Fibroblast of skin of abdomen (primary cell): Measurements from ENCODE around the gene C12orf76. TPM values are rescaled to one million over a fixed set of nuclear protein-coding genes. Genes with fewer than 3 reads are reported as not detected.
"Not testable (repeated sequence)": the region's sequence is repeated elsewhere in the genome, so short reads cannot be mapped to it uniquely, and the experiment has no call there.

Experiments used
- DNase-seq: peaks from one replicate; pipeline ENCODE4 v3.0.0-alpha.2; 2013
- polyA plus RNA-seq, 2 experiments: library from polyadenylated mRNA; unstranded; fragments of 120-200 nt; gene quantifications; one replicate each; pipeline ENCODE4 v1.2.1, GENCODE V29; 2013; ENCODE audit not compliant: insufficient read length in 2 of 2

Gene C12orf76, protein sequence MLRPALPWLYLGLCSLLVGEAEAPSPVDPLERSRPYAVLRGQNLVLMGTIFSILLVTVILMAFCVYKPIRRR
- polyA plus RNA-seq (2013, experiment 1 of 2; ENCODE audit: insufficient read length), result 9.4 TPM
- polyA plus RNA-seq (2013, experiment 2 of 2; ENCODE audit: insufficient read length), result 9.0 TPM

DNA sequence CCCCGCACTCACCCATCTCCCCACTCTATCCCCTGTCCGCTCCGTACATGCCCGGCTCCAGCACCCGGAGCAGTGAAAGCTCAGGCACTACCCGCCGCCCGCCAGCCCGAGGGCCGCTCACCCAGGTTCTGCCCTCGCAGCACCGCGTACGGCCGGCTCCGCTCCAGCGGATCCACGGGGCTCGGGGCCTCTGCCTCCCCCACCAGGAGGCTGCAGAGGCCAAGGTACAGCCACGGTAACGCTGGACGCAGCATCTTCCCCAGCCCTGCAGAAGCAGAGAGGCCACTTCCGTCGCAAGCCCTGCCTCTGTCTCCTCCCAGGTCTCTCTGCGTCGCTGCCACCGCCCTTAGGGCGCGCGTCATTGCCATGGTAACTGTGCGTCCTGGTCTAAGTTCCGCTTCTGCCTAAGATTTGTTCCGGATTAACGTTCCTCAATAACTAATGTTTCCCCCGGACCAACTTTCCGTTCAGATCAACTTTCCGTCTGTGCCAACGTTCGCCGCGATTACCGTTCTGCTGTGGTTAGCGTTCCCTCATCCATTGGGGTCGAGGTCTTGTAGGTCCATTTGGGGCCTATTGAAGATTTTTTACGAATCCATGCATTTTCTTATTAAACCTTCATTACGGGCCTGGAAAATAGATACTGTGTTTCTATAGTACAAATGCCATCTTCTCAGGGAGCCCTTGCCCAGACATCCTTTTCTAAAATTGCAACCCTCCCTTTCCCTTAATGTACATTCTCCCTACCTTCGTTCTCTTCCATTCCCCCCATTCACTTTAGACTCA is at the start of gene C12orf76:
Gene C12orf76, minus strand, starts transcription at position 281 of the 786 bp plus-strand sequence. Its CDS starts 27 bp downstream, at position 254.
- DNase-seq, result peak; percentile 96

DNA sequence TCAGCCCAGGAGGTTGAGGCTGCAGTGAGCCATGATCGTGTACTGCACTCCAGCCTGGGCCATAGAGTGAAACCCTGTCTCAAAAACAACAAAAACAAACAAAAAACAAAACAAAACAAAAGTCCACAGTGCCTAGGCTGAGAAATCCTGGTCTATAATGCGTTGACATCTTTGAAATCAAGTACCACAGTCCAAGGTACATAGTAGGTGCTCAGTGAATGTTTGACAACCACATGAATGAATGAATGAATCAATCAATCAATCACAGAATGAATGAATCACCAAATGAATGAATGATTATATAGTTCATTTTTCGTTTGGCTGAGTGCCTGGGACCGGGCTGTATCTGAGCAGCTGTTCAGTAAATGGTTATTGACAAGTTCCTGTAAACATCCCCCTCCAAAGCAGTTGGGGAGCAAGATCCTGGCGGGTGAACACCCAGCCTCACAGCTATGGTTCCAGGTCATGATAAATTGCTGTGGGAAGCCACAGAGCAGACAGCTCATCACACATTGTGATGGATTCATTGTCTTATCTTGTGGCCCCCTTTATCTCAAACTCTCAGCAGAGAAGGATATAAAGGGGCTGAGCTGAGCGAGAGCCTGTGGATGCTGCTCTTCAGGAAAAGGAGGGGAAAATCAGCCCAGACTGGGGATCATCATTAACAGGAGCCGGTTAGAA is 45.4 kb upstream of the C12orf76 start:
- DNase-seq, result no peak

DNA sequence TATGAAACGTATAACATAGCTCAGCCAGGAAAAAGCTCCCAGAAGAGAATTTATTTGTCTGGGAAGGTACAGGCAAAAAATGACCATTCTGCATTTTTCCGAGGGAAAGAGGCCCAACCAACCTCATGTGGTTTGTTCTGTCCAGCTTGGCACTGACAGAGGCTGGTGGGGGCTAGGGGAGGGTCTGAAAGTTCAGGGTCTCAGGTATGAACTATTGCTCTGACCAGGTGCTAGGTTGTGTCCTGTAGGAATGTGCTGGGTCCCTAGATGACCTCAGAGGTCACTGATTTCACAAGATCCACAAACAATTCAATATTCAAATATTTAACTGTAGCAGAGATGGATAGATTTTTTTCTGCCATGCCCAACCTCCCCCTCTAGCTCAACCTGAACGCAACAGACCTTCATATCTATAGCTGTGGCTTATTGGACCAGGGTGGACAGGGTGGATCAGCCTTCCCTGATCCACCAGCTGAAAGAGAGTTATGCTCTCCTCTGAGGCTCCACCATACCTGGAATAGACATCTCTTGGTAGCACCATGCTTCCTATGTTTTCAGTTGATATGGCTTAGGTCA is 42.9 kb upstream of the C12orf76 start:
- DNase-seq, result no peak

DNA sequence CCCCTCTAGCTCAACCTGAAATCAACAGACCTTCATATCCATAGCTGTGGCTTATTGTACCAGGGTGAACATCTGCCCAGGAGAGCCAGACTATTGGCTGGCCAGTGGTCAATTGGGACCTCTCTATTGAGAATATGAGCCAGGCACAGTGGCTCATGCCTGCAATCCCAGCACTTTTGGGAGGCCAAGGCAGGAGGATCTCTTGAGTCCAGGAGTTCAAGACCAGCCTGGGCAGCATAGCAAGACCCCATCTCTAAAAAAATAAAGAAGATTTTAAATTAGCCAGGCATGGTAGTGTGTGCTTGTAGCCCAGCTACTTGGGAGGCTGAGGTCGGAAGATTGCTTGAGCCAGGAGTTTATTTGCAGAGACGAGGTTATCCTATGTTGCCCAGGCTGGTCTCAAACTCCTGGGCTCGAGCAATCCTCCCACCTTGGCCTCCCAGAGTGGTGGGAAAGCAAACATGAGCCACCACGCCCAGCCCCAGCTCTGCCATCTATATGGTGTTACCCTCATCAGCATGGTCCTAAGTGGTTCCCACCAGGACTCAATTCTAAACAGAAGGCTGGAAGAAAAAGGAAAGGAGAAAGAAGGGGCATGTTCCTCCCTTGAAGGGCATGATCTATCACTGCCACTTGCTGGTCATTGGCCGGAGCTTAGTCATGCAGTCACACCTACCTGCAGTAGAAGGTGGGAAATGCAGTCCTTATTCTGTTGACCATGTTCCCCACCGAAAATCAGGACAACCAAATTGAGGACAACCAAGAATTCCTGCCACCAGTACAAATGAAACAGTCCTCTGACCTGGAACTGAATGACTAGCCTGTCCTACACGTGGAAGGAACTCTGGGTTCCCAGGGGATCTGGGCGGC is 42.2 kb upstream of the C12orf76 start:
- no peak for DNase-seq

DNA sequence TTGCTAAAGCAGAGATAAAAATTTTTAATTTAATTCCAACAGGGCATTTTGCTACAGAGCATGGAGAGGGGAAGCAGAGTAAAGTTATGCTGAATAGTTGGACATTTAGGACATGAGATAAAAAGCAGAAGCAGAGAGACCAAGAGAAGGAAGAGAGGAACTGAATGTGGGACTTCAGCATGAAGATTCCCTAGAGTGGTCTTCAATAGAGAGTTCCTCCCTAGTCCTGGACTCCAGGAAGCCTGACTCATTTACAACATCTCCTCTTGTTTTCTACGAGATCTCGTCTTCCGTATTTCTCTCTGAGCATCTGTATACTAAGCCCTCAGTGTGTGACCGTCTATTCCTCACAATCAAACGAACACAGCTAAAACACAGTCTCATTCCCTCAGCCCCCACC is 40.6 kb upstream of the C12orf76 start:
- DNase-seq, result no peak

DNA sequence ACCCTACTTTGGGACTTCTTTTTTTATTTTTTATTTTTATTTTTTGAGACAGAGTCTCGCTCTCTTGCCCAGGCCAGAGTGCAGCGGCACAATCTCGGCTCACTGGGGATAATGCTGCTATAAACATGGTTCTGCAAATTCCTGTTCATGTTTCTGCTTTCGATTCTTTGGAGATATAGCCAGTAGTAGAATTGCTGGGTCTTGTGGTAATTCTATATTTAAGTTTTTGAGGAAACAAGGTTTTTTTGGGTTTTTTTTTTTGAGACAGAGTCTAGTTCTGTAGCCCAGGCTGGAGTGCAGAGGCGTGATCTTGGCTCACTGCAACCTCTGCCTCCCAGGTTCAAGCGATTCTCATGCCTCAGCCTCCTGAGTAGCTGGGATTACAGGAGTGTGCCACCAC is 39.9 kb upstream of the C12orf76 start:
- not testable (repeated sequence) for DNase-seq

DNA sequence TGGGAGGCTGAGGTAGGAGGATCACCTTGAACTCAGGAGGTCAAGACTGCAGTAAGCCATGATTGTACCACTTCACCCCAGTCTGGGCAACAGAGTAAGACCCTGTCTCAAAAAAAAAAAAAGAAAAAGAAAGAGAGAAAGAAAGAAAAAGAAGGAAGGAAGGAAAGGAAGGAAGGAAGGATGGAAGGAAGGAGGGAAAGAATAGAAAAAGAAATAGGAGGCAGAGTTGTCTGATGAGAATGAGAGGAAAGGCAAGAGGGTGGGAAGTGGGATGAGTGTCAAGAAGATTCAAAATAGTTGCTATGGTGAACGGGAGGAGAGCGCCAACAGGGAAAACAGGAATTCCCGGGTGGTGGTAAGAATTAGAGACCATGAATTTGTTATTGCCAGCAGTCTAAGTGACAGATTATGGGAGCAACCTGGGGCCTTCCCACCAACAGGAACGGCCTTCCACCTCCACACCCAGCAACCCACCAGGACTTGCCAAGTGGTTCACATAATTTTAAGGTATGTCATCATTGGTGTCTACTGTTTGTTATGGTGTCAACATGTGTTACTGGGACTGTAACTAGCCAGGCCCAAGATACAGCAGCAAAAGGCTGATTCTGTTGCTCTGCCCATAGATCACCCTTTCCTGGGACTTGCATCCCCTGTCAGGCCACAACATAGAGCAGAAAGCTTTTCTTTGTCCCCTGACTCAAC is 36.1 kb upstream of the C12orf76 start:
- DNase-seq, result no peak

DNA sequence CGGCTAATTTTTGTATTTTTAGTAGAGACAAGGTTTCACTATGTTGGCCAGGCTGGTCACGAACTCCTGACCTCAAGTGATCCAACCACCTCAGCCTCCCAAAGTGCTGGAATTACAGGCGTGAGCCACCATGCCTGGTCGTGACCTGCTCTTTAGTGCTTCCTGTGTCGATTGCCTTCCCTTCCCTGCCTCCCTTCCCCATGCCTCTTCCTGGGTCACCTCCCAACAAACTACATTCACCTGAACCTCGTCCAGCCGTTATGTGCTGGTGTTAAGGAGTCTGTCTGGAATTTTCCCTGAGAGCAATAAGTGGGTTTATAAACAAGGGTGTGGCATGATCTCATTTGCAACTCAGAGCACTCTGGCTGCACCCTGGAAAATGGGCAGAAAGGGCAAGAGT is 32.1 kb upstream of the C12orf76 start:
- no peak for DNase-seq

DNA sequence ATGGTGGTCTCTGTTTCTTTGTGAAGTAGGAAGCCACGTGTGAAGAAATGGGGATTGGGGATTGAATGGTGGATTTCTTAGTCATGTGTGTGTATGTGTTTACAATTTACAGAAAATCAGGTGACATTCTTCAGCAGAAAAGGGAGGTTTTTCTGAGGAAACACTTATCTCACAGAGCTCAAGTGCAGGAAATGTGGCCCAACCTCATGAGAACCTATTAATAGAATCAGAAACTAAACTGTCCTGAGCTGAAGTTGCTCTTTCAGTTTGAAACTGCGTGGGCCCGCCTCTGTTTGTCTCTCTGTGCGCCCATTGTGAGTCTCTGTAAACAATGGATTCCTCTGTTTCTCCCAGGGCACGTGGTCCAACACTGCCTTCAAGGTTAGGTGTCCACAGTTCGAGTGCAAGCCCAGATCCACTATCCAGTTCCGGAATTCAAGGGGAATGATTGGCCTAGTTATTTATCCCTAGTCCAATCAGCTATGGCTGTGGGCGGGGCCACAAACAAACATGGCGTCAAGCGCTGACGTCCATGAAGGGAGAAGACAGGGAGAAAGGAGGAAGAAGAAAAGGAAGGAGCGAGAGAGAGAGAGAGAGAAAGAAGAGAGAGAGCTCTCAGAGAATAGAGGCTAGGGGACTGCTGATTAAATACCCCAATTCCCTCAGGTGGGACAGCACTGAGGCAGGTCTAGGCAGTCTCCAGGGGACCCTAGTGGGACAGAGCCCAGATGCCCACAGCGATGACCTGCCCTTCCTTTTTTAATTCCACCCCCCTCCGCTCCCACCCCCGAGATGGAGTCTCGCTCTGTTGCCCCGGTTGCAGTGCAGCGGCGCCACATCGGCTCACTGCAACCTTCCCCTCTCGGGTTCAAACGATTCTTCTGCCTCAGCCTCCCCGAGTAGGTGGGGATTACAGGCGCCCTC is 31.4 kb upstream of the C12orf76 start:
- DNase-seq, result no peak

DNA sequence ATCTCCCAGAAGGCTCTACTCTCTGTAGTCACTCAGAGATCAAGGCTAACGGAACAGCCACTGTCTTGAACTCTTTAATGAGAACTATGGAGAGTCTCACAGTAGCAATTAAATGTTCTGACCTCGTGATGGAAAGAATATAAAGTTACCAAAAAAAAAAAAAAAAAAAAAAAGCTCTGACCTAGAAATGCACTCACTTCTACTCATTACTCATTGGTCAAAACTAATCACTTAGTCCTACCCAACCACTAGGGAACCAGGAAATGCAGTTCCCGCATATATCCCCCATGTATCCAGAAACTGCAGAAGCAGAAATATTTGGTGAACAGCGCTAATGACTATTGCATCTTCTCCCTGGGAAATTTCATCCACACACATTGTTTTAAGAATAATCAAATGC is 29.5 kb upstream of the C12orf76 start:
- DNase-seq, result no peak

DNA sequence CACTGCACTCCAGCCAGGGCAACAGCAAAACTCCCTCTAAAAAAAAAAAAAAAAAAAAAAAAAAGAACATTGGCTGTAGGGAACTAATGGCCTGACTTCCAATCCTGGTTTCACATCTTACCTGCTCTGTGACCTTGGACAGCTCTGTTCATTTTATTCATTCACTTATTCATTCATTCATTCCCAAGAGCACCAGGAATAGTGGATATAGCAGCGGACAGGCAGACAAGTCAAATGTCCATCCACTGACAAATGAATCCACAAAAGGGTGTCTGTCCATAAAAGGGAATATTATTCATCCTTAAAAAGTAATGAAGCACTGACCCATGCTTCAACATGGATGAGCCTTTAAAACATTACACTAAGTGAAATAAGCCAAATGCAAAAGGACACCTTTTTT is 27.6 kb upstream of the C12orf76 start:
- no peak for DNase-seq

DNA sequence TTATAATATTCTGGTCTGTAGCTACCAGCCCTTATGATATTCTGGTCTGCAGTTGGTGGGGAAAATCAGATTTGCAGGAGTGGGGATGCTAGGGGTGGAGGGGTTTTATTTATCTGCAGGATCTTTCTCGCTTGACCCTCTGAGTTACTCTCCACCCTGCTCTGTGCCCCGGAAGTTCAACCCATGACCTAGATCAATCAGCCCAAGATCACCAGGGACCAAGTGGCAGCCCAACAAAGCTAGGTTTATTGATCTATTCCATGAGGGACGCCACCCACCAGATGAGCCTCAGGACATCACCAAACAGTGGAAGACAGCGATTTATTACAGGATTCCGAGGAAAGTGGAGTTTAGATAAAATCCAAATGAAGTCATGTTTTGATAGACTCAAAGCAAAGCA is 25.8 kb upstream of the C12orf76 start:
- no peak for DNase-seq

DNA sequence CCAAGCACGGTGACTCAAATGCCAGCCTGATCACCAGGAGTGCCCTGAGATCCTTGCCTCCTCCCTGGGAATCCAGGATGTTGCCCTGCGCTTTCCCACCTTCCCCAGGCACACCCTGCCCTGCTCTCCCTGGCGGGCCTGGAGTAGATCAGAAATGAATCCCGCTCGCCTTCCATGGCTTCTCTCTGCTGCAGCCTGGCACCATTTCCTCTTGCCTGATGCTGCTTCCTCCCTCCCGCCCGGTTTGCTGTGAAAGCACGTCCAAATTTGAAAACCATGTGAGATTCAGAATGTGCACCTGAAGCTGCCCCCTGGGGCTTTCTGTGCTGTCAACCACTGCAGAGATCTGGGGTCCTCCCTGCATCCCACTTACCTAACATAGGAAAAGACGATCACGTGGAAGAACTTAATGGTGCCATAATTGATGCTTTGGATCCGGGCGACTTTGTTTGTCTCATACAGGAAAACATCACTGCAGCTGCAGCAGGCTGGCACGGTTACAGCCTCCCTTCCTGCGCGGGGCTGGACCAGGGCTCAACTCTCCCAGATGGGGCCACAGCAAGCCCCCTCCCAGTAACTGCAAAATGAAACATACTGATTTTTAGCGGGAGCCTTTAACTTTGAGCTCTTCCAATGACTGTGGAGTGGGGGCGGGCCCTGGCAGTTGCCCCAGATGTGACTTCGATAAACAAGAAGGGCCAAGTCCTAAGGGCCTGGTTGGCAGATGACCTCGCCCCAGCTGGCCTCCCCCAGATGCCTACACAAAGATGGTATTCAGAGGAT is 24.9 kb upstream of the C12orf76 start:
- no peak for DNase-seq

DNA sequence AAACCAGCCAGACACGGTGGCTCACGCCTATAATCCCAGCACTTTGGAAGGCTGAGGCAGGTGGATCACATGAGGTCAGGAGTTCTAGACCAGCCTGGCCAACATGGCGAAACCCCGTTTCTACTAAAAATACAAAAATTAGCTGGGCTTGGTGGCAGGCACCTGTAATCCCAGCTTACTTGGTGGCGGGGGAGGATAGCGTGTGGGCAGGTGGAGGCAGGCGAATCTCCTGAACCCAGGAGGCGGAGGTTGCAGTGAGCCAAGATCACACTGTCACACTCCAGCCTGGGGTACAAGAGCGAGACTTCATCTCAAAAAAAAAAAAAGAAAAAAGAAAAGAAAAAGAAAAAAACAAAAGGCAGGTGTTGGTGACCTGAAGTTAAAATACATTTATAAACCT is 24.3 kb upstream of the C12orf76 start:
- not testable (repeated sequence) for DNase-seq

DNA sequence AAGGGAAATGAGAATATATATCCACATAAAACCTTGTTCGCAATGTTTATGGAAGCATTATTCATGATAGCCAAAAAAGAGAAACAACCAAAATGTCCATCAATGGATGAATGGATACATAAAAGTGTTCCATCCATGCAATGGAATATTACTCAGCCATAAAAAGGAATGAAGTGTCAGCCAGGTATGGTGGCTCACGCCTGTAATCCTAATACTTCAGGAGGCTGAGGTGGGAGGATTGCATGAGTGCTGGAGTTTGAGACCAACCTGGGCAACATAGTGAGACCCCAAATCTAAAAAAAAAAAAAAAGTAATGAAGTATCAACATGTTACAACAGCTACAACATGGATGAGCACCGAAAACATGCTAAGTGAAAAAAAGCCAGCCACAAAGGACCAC is 23.6 kb upstream of the C12orf76 start:
- DNase-seq, result no peak

DNA sequence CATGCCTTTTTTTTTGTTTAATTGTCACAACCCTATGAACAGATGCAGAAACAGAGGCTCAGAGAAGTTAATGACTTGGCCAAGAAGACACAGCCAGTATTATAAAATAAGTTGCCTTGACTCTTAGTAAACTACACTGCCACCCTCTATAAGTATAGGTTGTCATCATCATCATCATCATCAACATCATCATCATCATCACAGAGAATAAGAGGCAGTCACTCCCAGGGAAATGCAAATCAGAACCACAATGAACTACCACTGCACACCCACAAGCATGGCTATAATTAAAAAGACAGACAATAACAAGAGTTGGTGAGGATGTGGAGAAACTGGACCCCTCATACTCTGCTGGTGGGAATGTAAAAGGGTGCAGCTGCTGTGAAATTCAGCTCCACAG is 23.2 kb upstream of the C12orf76 start:
- no peak for DNase-seq

DNA sequence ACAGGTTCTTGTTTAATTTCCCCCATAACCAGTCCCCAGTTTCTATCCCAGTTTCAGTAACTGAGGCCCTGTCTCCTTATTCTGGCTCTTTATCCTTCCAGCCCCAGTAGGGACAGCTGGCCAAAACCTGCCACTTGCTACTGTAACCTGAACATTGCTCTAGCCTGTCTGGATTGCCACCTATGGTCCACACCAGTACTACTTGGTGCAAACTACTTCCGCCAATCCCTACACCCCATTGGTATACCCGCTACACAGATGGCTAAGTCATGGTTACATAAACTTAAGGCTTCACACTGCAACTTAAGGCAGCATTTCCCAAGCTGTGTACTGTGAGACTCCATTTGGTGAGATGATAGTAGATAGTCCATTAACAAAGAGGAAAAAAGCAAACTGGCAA is 20.3 kb upstream of the C12orf76 start:
- no peak for DNase-seq

DNA sequence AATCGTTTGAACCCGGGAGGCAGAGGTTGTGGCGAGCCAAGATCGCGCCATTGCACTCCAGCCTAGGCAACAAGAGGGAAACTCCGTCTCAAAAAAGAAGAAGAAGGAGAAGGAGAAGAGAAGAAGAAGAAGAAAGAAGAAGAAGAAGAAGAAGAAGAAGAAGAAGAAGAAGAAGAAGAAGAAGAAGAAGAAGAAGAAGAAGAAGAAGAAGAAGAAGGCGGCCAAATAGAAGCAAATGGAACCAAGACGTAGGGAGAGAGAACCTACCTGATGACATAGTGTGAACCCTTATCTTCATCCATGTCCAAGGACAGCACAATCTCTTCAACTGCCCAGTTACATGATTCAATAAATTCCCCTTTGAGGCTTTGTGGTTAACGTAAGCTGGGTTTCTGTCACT is 19.8 kb upstream of the C12orf76 start:
- not testable (repeated sequence) for DNase-seq

DNA sequence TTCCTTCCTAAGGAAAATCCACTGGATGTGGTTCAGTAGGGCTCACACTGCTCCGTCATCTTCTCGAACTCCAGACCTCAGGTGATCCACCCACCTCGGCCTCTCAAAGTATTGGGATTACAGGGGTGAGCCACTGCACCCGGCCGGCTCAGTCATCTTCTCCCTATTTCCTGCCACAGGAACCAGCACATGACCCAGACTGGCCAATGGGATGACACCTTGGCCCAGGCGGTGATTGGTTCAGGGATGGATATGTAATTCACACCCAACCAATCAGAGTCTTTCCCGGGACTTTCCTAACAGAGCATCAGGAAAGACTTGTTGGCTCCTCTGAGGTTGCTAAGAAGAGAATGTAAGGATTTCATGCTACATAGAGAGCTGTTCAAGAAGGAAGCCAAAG is 19.2 kb upstream of the C12orf76 start:
- DNase-seq, result no peak

DNA sequence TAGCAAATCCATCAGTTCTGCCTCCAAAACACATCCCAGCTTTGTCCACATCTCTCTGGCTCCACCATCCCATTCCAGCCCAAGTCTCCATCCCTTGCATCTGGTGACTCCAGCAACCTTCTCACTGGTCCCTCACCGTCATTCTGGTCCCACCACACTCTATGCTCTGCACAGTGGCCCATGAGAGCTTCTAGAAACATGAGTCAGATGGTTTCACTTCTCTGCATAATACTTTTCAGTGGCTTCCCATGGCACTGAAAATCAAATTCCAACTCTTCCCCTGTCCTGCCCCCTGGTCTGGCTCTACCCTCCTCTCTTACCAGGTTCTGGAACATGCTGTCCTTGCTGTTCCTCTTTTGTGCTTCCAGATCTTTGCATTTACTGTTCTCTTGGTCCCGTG is 17.2 kb upstream of the C12orf76 start:
- DNase-seq, result no peak
